GM10847 (cell line): Measurements from ENCODE around the gene PSMC1.

ENCODE experiments used
- POLR2A ChIP-seq: IDR thresholded peaks from 2 replicates; pipeline ENCODE4 v1.6.1; 2011; ENCODE audit not compliant: insufficient read length; ENCODE audit errors: extremely low read depth

PSMC1 gene

GRCh38 chr14:90256354-90257131, at the start of gene PSMC1:
Gene PSMC1 (plus strand): TSS chr14:90256553. CDS start chr14:90256598, 45 bp downstream.
- TF ChIP-seq POLR2A = peak; percentile 77

GRCh38 chr14:90213099-90213748, 43.1 kb upstream of the PSMC1 start:
- TF ChIP-seq POLR2A = no peak

GRCh38 chr14:90228478-90228877, 27.9 kb upstream of the PSMC1 start:
- TF ChIP-seq POLR2A = no peak

- TF ChIP-seq POLR2A = no peak
These were observed 21.0 kb upstream of the PSMC1 start for GRCh38 chr14:90235179-90235976.

GRCh38 chr14:90239139-90239538, 17.2 kb upstream of the PSMC1 start:
- no peak for TF ChIP-seq POLR2A

- TF ChIP-seq POLR2A = no peak
These were observed 13.9 kb upstream of the PSMC1 start for GRCh38 chr14:90242444-90242843.

- TF ChIP-seq POLR2A = no peak
These were observed 9.4 kb upstream of the PSMC1 start for GRCh38 chr14:90246936-90247335.

GRCh38 chr14:90248594-90248993, 7.8 kb upstream of the PSMC1 start:
- no peak for TF ChIP-seq POLR2A

- TF ChIP-seq POLR2A = no peak
These were observed 2.5 kb upstream of the PSMC1 start for GRCh38 chr14:90253826-90254225.

- no peak for TF ChIP-seq POLR2A
These were observed 482 bp upstream of the PSMC1 start for GRCh38 chr14:90255871-90256270.

GRCh38 chr14:90263748-90264449, 7.5 kb downstream of the PSMC1 start:
- no peak for TF ChIP-seq POLR2A

GRCh38 chr14:90266441-90267154, 10.2 kb downstream of the PSMC1 start:
- TF ChIP-seq POLR2A = no peak

GRCh38 chr14:90268420-90268819, 12.1 kb downstream of the PSMC1 start:
- TF ChIP-seq POLR2A = no peak

- TF ChIP-seq POLR2A = no peak
These were observed 16.2 kb downstream of the PSMC1 start for GRCh38 chr14:90272523-90272922.

- no peak for TF ChIP-seq POLR2A
These were observed 17.2 kb downstream of the PSMC1 start for GRCh38 chr14:90273532-90273931.
